Kidney epithelial cell (primary cell): ENCODE measurements around the gene BMERB1. TPM values are rescaled to one million over a fixed set of nuclear protein-coding genes. Genes with fewer than 3 reads are reported as not detected.
A peak's percentile ranks its signal among the peaks of the same experiment; 100 is the strongest.

Experiments
- DNase-seq: peaks from one replicate; pipeline ENCODE4 v3.0.0-alpha.2; 2010; ENCODE audit warnings: low read depth
- H3K27me3 ChIP-seq: 2 replicates; pipeline ENCODE4 v1.6.0; 2011; ENCODE audit warnings: low read length; ENCODE audit not compliant: control insufficient read depth, insufficient read depth
- H3K36me3 ChIP-seq: 2 replicates; pipeline ENCODE4 v1.5.1; 2011; ENCODE audit warnings: low read length; ENCODE audit not compliant: control insufficient read depth, insufficient read depth
- H3K4me3 ChIP-seq: 2 replicates; pipeline ENCODE4 v1.5.1; 2011; ENCODE audit warnings: low read depth, mild to moderate bottlenecking, control low read depth, low read length
- total RNA-seq: library from RNA; depleted of rRNA; stranded (reverse); fragments of >200 nt; gene quantifications from 2 replicates; pipeline ENCODE4 v1.2.3, GENCODE V29; 2015
- TF ChIP-seq, protein P1 (sequence below): IDR thresholded peaks from 2 replicates; pipeline ENCODE4 v1.5.1; 2011; ENCODE audit warnings: mild to moderate bottlenecking, moderate library complexity, low read length, control low read depth, inconsistent platforms; ENCODE audit not compliant: insufficient read depth, poor library complexity, severe bottlenecking

The BMERB1 gene
- total RNA-seq, 1 donor from 2014 or later = 29.3 TPM

DNA sequence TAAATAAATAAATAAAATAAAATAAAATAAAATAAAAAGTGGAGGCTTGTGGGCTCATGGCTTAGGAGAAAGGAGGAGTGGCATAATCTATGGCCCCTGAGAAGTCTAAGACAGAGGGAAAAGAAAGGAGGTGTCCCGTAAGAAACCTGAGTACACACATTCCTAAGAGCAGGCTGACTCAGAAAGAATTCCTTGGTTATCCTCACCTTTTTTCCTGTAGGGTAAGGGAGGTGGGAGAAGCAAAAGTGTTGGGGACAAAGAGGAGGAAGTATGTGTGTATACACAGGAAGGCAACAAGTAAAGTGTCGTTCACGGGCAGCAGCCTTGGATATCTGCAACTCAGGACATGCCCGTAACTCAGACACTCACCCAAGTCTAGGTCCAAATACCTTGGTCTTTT lies 179.3 kb downstream of the BMERB1 start:
- Histone ChIP-seq H3K27me3 (no peaks in the 10 kb centered on the region), H3K4me3 (no peak overlapping the region), H3K36me3 (peaks cover 1% of the 10 kb centered on the region)
- DNase-seq = peak; percentile 14
- TF ChIP-seq, protein P1, sequence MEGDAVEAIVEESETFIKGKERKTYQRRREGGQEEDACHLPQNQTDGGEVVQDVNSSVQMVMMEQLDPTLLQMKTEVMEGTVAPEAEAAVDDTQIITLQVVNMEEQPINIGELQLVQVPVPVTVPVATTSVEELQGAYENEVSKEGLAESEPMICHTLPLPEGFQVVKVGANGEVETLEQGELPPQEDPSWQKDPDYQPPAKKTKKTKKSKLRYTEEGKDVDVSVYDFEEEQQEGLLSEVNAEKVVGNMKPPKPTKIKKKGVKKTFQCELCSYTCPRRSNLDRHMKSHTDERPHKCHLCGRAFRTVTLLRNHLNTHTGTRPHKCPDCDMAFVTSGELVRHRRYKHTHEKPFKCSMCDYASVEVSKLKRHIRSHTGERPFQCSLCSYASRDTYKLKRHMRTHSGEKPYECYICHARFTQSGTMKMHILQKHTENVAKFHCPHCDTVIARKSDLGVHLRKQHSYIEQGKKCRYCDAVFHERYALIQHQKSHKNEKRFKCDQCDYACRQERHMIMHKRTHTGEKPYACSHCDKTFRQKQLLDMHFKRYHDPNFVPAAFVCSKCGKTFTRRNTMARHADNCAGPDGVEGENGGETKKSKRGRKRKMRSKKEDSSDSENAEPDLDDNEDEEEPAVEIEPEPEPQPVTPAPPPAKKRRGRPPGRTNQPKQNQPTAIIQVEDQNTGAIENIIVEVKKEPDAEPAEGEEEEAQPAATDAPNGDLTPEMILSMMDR = no peak

DNA sequence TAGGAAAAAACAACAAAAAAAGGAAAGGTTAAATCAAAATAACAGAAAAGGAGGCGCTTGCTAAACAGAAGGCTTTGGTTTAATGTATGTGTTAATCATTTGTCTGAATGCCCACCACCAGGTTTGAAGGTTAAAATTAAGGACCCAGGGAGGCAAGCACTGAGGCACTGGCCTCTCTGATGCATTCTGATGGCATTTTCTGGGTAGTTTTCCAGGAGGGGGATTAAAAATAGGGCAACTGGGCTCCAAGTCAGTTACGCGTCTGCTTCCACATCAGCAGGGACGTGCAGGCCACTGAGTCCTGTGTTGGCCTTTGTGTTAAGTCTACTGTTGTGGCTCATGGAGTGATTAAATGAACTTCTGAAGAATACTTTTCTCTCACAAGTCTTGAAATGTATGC lies 181.6 kb downstream of the BMERB1 start:
- H3K4me3 ChIP-seq = no peak overlapping the region
- peaks cover 2% of the 10 kb centered on the region for H3K36me3 ChIP-seq
- no peak for DNase-seq
- TF ChIP-seq, protein P1 = no peak
- no peaks in the 10 kb centered on the region for H3K27me3 ChIP-seq

DNA sequence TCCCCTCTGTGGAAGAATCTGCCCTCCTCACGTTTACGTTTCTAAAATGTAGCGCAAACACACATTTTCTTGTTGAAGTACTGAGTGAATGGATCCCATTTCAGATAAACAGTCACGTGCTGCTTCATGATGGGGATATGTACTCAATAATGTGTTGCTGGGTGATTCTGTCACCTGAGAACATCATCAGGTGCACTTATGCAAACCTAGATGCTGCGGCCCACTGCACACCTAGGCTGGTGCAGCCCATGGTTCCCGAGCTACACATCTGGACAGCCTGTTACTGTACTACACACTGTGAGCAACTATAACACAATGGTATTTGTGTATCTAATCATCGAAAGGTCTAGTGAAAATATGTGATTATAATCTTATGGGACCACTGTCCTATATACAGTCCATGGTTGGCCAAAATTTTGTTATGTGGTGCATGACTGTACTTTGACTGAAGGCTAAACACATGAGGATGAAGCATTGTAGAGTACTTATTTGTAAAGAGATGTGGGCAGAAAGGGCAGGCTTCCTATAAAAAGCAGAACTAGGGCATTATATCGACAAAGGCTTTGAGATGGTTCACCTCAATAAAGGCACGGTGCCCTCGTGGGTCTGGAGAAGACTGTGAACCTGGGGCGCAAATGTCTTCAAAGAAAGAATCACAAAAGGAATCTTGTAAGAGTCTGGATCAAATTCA lies 182.2 kb downstream of the BMERB1 start:
- Histone ChIP-seq H3K27me3 (no peaks in the 10 kb centered on the region), H3K36me3 (peaks cover 2% of the 10 kb centered on the region), H3K4me3 (no peak overlapping the region)
- TF ChIP-seq, protein P1 = no peak
- no peak for DNase-seq

DNA sequence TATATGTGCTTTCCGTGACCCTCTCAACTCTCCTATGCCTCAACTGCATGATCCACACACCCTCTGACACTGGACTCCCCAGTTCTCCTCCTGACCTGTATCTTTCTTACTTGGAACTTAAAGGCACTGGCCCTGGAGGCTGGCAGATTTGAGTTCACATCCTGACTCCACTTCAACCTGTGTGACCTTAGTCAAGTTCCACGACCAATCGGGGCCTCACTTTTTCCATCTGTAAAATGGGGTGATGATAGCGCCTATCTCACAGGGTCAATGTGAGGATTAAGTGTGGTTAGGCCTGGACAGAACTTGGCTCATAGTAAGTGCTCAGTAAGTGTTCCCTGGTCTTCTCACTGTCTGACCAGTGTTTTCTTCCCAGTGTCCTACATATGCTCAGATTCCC lies 183.5 kb downstream of the BMERB1 start:
- TF ChIP-seq, protein P1 = no peak
- peaks cover 2% of the 10 kb centered on the region for H3K36me3 ChIP-seq

DNA sequence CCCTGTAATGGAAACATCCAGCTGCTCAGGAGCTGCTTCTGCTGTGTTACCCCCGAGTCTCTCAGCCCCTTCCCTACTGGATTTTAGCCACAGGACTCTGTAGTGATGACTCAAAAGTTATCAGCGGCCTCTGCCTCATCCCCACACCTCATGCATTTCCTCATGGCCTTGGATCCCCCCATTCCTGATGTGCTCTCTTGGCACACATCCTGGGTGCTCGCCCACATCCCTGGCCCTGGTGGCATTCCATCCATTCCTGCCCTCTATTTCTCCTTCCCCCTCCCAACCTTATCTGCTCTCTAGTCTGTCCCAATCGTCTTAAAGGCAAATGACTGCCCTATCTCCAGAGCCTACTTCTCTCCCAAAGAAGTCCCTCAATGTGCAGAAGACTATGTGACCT lies 184.0 kb downstream of the BMERB1 start:
- Histone ChIP-seq H3K36me3 (peaks cover 2% of the 10 kb centered on the region), H3K27me3 (no peaks in the 10 kb centered on the region), H3K4me3 (no peak overlapping the region)
- TF ChIP-seq, protein P1 = no peak
- no peak for DNase-seq

More for the DNA sequence above, 183.5 kb downstream of the BMERB1 start:
- DNase-seq = no peak
- H3K27me3 ChIP-seq = no peaks in the 10 kb centered on the region
- no peak overlapping the region for H3K4me3 ChIP-seq

DNA sequence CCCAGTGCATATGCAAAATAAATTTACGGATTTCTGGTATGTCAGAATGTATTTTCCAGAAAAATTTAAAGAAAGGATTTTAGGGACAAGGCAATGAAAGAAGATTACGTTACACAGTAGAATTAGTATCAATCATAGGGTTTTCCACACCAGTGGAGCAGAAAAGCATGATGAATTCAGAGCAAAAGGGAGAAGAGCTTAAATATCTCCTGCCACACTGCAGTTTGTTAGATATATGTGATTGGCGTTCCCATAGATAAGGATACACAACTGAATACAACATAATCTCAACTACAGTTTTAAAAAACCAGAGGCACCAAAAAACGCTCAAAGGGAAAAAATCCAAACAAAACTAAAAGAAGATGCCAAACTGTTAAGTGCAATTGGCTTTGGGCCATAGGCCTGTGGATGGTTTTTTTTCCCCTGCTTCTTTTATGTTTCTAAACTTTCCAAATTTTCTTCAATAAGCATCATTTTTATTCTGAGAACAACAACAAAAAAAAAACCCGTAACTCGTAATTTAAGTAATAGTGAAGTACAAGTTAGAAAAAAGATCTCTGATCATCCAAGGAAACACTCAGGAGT lies 186.3 kb downstream of the BMERB1 start:
- H3K36me3 ChIP-seq = peaks cover 2% of the 10 kb centered on the region
- DNase-seq = no peak
- H3K27me3 ChIP-seq = no peaks in the 10 kb centered on the region
- TF ChIP-seq, protein P1 = no peak
- H3K4me3 ChIP-seq = no peak overlapping the region
